GM19240 (cell line): Measurements from ENCODE around the gene STX1A.
"Not testable (repeated sequence)": the region's sequence is repeated elsewhere in the genome, so short reads cannot be mapped to it uniquely, and the experiment has no call there.

Experiments used
- DNase-seq: peaks from one replicate; pipeline ENCODE4 v3.0.0; 2011; ENCODE audit warnings: low spot score; ENCODE audit not compliant: insufficient read length

STX1A gene

DNA sequence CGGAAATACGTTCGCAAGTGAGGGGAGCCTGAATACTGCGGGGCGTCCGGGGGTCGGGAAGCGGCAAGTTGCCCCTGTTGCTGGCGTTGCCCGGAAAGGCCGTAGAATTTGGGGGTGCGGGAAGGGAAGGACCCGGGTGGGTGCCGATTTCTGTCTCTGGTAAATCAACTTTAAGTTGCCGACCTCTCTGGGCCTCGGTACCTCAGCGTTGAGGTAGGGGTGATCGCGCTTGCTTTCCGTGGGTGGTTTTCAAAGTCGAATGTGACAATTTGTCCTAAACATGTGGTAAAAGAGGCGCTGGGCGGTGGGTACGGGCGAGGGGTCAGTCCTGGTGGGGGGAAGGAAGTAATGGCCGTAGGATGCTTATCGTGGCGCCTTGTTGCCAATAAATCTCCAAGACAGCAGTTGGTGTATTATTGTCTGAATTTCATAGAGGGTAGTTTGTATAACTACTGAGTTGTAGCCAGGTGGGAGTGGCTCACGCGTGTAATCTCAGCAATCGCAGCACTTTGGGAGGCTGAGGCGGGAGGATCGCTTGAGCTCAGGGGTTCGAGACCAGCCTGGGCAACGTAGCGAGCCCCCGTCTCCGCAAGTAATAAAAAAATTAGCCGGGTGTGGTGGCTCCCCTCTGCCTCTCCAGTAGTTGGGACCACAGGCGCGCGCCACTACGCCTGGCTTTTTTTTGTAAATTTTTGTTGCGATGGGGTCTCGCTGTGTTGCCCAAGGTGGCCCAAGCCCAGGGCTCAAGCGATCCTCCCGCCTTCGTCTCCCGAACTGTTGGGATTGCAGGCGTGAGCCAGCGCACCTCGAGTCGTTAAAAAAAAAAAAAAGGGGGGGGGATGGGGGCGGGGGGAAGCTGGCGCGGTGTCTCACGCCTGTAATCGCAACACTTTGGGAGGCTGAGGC is 35.4 kb downstream of the STX1A start:
- DNase-seq, result no peak

DNA sequence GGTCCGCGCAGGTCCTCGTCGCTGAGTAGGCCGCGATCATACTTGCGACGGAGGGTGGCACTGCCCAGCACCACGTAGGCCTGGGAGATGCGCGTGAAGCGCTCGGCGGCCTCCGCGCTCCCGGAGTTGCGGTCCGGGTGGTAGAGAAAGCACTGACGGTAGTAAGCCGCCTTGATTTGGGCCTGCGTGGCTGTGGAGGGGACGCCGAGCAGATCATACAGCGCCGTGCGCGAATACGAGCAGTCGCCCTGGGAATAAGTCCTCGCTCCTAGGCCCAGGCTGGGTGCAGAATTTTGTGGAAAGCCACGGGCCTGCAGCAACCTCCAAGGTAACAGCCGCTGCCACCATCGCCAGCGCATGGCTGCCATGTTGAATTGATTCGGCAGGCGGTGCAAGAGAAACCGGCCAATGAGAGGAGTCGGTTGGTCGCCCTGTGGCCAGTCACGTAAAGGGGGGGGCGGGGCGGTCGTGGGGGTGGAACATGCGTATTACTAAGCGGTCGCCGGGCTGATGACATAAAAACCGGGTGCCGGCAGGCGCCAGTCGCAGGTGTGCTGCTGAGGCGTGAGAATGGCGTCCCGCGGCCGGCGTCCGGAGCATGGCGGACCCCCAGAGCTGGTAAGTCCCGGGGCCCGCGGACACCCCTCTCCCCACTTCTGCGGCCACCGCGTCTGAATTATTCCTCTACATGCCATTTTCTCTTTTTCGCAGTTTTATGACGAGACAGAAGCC is 36.2 kb downstream of the STX1A start, which contains the start of the genes BUD23 and DNAJC30:
Gene BUD23 (plus strand): TSS at position 542 of the 732 bp plus-strand sequence. CDS start 29 bp downstream, at position 571.
Gene DNAJC30 (minus strand): TSS at position 398 of the 732 bp plus-strand sequence. CDS start 30 bp downstream, at position 368.
- DNase-seq, result peak; percentile 97

DNA sequence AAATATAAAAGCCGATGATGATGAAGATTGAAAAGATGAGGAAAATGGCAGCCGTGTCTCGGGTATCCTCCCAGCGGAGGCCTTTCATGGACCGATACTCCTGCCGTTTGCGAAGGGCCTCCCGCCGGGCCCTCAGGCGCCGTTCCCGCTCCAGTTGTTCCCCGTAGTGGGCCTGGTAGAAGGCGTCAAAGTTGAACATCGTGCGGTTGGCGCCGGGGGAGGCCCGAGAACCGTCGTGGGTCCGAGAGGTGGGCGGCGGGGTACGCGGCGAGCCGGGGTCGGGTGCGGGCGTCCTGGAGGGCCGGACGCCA is 36.8 kb downstream of the STX1A start:
- DNase-seq, result no peak

DNA sequence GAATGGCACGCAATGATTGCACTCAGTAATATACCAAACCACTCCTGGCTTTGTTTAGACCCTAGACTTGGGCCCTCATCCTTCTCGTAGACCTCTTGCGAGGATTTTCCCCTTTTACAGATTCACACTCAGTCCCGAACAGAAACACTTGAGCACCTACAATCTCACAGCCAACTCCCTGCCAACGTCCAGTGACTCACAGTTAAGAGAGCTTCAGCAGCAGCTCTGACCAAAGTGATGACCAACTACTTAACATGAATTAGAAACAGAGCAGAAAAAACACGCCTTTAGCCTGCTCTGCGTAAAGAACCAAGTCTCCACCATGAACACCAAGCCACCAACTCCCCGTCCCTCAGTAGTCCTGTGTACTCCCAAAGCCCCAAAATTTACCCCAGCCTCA is 38.4 kb downstream of the STX1A start:
- no peak for DNase-seq

DNA sequence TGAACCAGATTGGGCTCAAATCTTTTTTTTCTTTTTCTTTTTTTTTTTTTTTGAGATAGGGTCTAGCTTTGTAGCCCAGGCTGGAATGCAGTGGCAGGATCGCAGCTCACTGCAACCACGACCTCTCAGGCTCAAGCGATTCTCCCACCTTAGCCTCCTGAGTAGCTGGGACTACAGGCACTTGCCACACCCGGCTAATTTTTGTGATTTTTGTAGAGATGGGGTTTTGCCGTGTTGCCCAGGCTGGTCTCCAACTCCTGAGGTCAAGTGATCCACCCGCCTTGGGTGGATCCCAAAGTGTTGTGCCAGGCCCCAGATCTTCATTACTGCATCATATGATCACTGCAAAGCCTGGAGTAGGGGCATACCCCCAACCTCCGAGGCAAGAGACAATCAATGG is 39.0 kb downstream of the STX1A start:
- no peak for DNase-seq

DNA sequence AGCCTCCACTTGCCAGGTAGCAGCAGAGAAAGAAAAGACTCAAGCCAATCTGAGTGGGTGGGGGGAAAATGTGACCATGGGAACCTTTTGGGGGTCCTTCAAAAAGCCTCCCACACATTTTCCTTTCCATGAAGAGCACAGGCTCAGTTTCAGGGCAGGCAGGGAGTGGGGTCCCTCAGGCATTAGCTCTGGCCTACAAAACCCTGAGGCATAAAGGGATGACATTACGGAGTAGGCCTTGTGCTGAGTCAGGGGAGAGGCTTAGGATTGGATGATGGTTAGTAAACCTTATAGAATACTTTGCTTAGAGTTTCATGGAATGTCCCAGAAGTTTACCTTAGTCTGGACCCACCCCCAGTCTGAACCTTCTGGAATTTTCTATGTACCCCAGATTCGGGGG is 39.8 kb downstream of the STX1A start:
- no peak for DNase-seq

DNA sequence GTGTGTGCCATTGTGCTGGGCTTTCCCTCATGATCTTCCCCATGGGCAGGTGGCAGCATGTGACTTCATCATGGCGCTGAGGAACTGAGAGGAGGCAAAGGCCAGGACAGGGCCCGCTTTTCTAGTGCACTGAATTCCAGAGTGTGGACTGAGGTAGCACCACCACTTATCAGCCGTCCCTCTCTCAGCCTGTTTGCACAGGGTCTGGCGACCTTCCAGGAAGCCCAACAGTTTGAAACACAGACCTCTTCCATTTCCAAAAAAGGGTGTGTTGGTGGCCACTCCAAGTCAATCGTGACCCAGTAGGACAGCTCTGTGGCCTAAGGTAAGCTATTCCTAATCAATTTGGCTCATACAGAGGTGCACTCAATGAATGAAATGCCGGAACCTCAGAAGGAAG is 40.6 kb downstream of the STX1A start:
- DNase-seq, result no peak

DNA sequence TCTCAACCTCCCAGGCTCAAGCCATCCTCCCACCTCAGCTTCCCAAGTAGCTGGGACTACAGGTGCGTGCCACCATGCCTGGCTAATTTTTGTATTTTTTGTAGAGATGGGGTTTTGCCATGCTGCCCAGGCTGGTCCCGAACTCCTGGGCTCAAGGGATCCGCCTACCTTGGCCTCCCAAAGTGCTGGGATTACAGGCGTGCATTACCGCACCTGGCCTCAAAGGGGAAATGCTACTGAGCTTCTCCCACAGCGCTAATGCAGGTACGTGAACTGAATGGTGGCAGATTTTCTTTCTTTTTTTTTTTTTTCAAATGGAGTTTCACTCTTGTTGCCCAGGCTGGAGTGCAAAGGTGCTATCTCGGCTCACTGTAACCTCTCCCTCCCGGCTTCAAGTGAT is 43.4 kb downstream of the STX1A start:
- not testable (repeated sequence) for DNase-seq

DNA sequence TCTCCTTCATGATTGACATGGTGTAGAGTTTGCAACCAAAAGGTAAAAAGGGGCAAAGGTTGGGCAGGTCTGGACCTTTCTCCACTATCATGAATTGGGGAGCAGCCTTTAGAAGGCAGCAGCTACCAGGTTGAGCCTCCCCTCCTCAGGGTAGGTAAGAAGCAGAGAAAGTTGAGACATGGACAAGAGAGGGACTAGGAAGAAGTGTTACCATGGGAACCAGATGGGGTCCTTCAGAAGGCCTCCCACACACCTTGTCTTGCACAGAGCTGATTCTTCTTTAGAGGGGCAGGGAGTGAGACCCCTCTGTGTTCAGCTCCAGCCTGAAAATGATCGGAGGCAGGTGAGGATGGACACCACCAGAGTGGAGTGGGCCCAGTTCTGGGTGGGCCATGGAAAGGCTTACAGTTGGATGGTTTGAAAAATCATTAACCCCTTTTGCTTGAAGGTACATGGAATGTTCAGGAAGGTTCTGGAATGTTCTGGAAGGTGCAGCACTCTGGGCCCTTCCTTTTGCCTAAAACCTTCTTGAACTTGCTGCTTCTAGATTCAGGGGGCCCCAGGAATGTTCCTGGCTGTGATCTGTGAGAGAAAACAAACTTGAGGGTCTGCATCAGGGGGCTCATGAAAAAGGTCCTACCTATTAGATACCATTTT is 44.9 kb downstream of the STX1A start:
- DNase-seq, result no peak

DNA sequence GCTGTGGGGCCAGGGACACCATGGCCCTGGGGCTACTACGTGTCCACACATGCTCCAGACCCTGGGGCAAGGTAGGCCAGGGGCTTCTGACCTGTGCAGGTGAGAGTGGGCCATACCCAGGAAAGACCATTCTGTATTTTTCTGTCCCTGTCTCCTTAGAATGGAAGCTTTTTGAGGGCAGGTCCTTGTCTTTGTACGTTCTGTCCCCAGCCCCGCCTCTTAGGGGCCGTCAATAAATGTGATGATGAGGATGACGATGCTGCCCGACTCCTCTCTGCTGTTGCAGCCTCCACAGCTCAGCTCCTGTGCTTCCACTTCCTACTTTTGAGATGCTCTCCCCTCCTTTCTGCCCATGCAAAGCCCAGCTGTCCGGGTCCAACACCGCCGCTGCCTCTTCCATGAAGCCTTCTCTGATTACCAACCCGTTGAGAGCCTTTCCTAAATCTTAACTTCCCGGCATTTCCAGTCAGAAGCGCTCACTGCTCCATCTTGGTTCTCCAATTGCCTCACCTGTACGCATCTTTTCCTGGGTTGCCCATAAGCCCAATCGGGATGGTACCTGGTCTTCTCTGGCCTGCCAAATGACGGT is 47.5 kb downstream of the STX1A start:
- no peak for DNase-seq

DNA sequence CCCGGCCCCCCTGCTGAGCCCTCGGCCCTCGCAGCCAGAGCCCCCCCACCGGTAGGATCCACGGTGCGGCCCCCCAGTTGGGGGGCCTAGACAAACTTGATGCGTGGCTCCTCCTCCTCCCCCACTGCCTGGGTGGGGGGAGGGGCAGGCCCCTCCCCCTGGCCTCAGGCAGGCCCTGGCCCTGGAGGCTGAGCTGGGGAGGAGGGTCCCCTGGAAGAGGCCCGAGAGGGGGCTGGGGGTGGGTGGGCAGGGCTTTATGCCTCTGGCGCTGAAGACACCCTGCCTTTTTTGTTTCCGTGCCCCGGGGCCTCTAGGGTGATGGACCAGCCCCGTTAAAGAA is 48.2 kb downstream of the STX1A start:
- no peak for DNase-seq

DNA sequence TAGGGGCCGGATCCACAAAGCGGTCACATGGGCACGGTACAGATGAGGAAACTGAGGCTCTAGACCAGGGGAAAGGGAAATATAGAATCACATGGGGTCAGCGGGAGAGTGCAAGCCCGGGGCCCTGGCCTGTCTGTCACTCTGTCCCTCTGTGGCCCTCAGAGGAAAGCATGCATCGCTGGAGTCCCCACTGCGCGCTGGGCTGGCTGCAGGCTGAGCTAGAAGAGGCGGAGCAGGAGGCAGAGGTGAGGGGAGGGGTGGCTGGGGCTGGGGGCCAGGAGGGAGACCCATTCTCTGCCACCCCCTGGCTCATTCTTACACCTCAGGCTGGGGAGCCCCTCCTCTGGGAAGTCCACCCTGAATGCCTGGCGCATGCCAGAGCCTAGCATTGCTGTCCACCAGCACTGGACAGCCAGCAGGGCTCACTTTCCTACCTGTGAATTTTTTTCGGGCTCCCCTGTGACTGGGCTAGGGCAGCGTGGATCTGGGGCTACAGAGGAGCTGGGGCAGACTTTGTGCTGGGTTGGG is 49.5 kb downstream of the STX1A start:
- no peak for DNase-seq

DNA sequence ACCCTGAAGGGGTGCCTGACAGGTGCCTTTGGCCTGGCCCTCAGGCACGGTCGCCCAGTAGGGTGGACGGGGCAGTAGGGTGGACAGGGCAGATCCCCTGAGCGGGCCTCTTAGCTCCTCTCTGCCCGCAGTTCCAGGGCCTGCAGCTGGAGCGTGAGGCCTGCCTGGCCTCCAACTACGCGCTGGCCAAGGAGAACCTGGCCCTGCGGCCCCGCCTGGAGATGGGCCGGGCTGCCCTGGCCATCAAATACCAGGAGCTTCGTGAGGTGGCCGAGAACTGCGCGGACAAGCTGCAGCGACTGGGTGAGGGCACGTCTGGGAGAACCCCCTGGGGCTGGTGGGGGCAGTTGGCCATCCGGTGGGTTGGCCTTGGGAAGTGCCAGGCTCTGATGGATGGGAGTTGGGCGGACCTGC is 50.2 kb downstream of the STX1A start:
- DNase-seq, result no peak

DNA sequence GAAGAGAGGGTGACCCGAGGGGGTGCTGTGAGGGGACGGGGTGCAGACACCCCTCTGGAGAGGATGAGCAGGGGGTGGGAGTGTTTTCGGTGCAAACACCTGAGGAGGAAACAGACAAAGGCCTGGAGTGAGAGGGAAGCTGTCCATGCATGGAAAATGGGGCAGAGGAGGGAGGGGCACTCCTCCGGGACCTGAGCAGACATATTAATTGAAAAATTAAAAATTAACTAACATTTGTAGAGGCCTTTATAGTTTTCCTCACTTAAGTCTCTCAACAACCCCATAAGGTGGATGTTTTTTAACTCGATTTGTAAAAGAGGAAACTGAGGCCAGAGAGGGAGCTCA is 50.6 kb downstream of the STX1A start:
- DNase-seq, result no peak

DNA sequence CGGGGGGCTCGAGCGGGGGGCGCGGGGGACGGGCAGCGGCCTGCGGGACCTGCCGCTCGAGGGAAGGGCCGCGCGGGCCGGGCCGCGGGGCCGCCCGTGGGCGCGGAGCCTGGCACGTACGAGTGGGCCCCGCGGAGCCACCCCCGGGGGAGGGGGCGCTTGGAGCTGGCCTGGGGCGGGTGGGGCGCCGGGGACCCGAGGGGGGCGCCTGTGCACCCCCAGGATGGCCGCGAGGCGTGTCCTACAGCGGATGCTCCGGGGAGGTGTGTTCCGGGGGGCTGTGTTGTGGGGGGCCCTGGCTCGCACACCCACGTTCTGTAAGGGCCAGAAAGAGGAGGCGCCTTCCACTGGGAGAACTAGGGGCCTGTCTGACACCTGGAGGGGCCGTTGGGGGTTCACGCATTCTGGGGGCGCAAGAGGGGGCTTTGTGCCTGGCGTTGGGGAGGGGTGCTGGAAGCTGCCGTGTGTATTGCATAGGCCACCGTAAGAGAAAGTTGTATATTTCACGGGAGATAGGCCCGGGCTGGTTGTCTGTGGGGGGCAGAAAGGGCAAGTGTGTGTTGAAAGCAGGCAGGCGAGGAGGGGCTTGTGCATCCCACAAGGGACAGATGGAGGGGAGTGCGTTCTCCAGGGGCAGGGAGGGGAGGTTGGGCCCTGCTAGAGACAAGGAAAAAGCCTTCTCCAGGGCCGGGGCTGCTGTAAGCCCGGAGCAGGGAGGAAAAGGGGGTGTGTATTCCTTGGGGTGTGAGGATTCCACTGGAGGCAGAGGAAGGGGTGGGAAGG is 51.2 kb downstream of the STX1A start:
- DNase-seq, result no peak

DNA sequence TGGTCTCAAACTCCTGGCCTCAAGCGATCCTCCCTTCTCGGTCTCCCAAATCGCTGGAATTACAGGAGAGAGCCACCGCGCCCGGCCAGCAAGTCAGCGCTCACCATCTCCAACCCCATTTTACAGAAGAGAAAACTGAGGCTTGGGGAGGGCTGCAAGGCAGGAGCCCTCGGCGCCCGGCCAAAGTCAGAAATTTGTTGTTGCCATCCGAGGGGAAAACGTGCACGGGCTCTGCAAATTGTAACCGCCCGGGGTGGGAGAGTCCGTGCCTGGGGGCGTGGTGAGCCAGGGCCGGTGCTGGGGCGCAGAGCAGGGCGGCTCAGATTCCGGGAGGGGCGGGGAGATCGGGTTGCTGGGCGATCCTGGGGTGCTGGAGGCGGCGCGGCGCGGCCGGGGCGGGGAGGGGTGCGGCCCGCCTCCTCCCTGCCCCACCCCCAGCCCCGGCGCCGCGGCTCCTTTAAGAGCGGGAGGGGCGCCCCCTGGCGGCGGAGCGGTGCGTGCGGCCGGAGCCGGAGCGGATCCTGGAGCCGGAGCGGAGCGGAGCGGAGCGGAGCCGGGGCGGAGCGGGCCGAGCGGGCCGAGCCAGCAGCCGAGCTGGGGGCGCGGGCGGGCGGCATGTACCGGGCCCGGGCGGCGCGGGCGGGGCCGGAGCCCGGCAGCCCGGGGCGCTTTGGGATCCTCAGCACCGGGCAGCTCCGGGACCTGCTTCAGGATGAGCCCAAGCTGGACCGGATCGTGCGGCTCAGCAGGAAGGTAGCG is 51.9 kb downstream of the STX1A start, which contains the start of gene VPS37D:
Gene VPS37D (plus strand): TSS at position 488 of the 759 bp plus-strand sequence. CDS start 128 bp downstream, at position 616.
- DNase-seq, result peak; percentile 95

DNA sequence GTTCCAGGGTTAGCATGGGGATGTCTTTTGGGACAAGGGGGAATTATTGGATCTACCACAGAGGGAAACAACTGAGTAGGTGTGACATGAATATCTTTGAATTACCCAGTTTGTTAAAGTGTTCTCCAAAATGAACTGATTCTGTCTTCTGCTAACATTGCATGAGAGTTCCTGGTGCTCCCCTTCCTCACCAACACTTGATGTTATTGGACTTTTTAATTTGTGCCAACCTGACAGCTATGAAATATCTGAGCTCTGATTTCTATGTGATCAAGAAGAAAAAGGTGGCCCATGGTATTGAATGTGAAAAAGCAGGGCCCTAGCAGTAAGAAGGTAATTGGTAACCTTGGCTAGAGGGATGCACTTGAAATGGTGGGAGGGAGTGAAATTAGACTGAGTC is 56.4 kb downstream of the STX1A start:
- DNase-seq, result no peak

DNA sequence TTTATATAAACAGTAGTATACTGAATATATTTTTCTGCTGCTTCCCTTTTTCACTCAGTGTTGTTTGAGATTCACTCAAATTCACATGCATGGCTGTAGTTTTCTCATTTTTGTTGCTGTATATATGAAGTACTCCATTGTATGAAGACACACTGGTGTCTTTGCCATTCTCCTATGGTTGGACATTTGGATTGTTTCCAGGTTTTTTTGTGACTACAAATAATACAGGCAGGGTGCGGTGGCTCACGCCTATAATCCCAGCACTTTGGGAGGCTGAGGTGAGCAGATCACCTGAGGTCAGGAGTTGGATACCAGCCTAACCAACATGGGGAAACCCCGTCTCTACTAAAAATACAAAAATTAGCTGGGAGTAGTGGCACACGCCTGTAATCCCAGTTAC is 58.9 kb downstream of the STX1A start:
- not testable (repeated sequence) for DNase-seq

DNA sequence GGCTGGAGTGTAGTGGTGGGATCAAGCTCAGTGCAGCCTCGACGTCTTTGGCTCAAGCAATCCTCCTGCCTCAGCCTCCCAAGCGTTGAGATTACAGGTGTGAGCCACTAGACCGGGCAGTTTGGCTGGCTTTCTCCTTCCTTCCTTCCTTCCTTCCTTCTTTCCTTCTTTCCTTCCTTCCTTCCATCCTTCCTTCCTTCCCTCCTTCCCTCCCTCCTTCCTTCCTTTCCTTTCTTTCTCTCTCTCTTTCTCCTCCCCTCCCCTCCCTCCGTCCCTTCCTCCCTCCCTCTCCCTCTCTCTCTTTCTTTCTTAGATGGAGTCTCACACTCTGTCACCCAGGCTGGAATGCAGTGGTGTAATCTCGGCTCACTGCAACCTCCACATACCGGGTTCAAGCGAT is 59.5 kb downstream of the STX1A start:
- DNase-seq, result no peak

DNA sequence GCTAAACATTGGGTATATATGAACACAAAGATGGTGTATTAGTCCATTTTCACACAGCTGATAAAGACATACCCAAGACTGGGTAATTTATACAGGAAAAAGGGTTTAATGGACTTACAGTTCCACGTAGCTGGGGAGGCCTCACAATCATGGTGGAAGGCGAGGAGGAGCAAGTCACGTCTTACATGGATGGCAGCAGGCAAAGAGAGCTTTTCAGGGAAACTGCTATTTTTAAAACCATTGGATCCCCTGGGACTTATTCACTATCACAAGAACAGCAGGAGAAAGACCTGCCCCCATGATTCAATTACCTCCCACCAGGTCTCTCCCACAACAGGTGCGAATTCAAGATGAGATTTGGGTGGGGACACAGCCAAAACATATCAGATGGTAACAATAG is 64.2 kb downstream of the STX1A start:
- DNase-seq, result not testable (repeated sequence)
